MCF 10A (cell line): Measurements from ENCODE around the gene EHHADH. TPM values are rescaled to one million over a fixed set of nuclear protein-coding genes. Genes with fewer than 3 reads are reported as not detected.
"Not testable (repeated sequence)": the region's sequence is repeated elsewhere in the genome, so short reads cannot be mapped to it uniquely, and the experiment has no call there.

ENCODE experiments used
- Bru-seq: library from RNA; stranded (reverse); fragments of 400-500 nt; gene quantifications from one replicate; lab custom pipeline; 2021; lab: Mats Ljungman, UMichigan
- BruChase-seq, 2 experiments: library from RNA; stranded (reverse); fragments of 400-500 nt; gene quantifications; one replicate each; lab custom pipeline; 2021; lab: Mats Ljungman, UMichigan
- BruUV-seq: library from RNA; stranded (reverse); fragments of 400-500 nt; replicated peaks from 2 replicates; lab custom pipeline; 2021; lab: Mats Ljungman, UMichigan
- CTCF ChIA-PET: fragments of 300-600 bp; sonication (Branson Sonifier 250); formaldehyde crosslinking; extraction: SDS; loops from one replicate; lab custom pipeline; 2021; ENCODE audit warnings: antibody characterized with exemption, inconsistent platforms; lab: Yijun Ruan, JAX
- POLR2A ChIA-PET: fragments of 300-600, 350-650 bp; sonication (Branson Sonifier 250); formaldehyde crosslinking; extraction: SDS; loops from one replicate; lab custom pipeline; 2020; ENCODE audit warnings: antibody characterized with exemption, inconsistent platforms; lab: Yijun Ruan, JAX
- DNase-seq: peaks from one replicate; pipeline ENCODE4 v3.0.0-alpha.2; 2018; ENCODE audit not compliant: unreplicated experiment
- H3K27ac Mint-ChIP-seq: one replicate; pipeline ENCODE4 v1.8.0; 2022; ENCODE audit warnings: mild to moderate bottlenecking, low read depth, mixed read lengths; ENCODE audit not compliant: unreplicated experiment
- H3K27me3 Mint-ChIP-seq: one replicate; pipeline ENCODE4 v1.8.0; 2022; ENCODE audit warnings: mixed read lengths; ENCODE audit not compliant: insufficient read depth, unreplicated experiment
- H3K36me3 Mint-ChIP-seq: one replicate; pipeline ENCODE4 v1.8.0; 2022; ENCODE audit warnings: mild to moderate bottlenecking, moderate library complexity, mixed read lengths; ENCODE audit not compliant: insufficient read depth, unreplicated experiment
- H3K4me1 Mint-ChIP-seq: one replicate; pipeline ENCODE4 v1.8.0; 2022; ENCODE audit warnings: mixed read lengths; ENCODE audit not compliant: insufficient read depth, unreplicated experiment
- H3K4me3 Mint-ChIP-seq: one replicate; pipeline ENCODE4 v1.8.0; 2022; ENCODE audit warnings: mild to moderate bottlenecking, moderate library complexity, mixed read lengths; ENCODE audit not compliant: unreplicated experiment
- H3K9me3 Mint-ChIP-seq: one replicate; pipeline ENCODE4 v1.8.0; 2022; ENCODE audit warnings: mixed read lengths; ENCODE audit not compliant: unreplicated experiment
- intact Hi-C: fragments of 100-400 bp; cut with micrococcal nuclease; formaldehyde crosslinking; loops from 2 replicates; pipeline ENCODE4 v1.14.1; 2022
- long read RNA-seq: library from polyadenylated mRNA; stranded (forward); transcript quantifications from one replicate; pipeline ENCODE4 v2.0.0, GENCODE V29; 2022
- total RNA-seq: library from RNA; stranded (reverse); gene quantifications from 2 replicates; pipeline ENCODE4 v1.2.3, GENCODE V29; 2022
- TF ChIP-seq, protein P1 (sequence below): fragments of 200-600 bp; IDR thresholded peaks from one replicate; pipeline ENCODE4 v1.8.0; 2022; ENCODE audit warnings: antibody characterized with exemption, mild to moderate bottlenecking; ENCODE audit not compliant: unreplicated experiment

The EHHADH gene
- 3.2 and 4.0 TPM in 2 replicates for total RNA-seq
- percentile 45 among the genes with signal in this experiment for Bru-seq, nascent RNA
- BruChase-seq, experiment 1, labeled RNA remaining after a 6-hour chase: percentile 39 among the genes with signal in this experiment
- percentile 38 among the genes with signal in this experiment for BruChase-seq, experiment 2, labeled RNA remaining after a 2-hour chase
- long read RNA-seq, partial matches to known transcripts: 0 of 3 reads
- long read RNA-seq, other reads (novel, unspliced or antisense): 0 of 3 reads

DNA sequence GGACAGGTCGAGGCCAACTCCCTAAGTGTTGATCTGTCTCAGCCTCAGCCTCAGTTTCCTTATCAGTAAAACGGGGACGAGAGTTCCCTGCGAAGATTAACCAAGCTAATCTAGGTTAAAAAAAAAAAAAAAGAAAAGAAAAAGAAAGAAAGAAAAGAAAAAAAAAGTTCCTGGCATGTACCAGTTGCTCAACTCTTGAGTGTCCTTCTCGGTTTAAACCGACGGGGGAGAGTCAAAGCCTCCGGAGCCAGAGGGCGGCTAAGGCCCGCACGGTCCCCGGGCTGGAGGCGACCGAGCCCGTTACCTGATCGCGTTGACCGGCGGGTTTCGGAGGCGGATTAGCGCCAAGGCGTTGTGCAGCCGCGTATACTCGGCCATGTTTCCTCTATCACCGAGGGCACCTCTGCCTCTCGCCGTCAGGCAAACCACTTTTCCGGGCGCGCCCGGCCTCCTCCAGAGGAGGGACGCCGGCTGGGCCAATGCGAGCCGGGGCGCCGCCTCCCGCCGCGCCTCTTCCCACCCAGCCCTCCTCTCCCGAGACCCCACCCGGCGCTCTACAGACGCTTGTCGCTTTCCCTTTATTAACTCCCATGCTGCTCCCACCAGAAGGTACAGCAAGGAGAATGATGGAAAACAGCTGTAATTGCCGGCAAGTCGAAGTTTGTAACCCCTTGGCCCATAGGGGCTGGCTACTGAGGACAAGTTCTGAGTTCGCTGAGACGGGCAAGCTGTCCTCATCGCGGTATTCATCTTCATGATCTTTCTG, at the start of gene EHHADH:
Gene EHHADH (minus strand): TSS at position 405 of the 766 bp plus-strand sequence. CDS start 27 bp downstream, at position 378.
- ChIA-PET CTCF (interaction anchor here (0.6 to 0.7 kb wide), 4 partner anchors 9 to 573 kb away, joined by 3 to 5 read pairs (median 3); no protein-coding TSS in a partner anchor), POLR2A (interaction anchor here (0.5 to 1.4 kb wide), 3 partner anchors 11 to 17 kb away, joined by 3 to 4 read pairs (median 3); no protein-coding TSS in a partner anchor)
- H3K4me1 Mint-ChIP-seq: no peaks in the 10 kb centered on the region
- no peaks in the 10 kb centered on the region for H3K27me3 Mint-ChIP-seq
- peak; percentile 74 for DNase-seq
- H3K4me3 Mint-ChIP-seq: peak within 1 kb of the TSS; percentile 72
- no peaks in the 10 kb centered on the region for H3K36me3 Mint-ChIP-seq
- H3K9me3 Mint-ChIP-seq: no peaks in the 10 kb centered on the region
- no peak within 1 kb of the TSS for H3K27ac Mint-ChIP-seq
- TF ChIP-seq, protein P1, sequence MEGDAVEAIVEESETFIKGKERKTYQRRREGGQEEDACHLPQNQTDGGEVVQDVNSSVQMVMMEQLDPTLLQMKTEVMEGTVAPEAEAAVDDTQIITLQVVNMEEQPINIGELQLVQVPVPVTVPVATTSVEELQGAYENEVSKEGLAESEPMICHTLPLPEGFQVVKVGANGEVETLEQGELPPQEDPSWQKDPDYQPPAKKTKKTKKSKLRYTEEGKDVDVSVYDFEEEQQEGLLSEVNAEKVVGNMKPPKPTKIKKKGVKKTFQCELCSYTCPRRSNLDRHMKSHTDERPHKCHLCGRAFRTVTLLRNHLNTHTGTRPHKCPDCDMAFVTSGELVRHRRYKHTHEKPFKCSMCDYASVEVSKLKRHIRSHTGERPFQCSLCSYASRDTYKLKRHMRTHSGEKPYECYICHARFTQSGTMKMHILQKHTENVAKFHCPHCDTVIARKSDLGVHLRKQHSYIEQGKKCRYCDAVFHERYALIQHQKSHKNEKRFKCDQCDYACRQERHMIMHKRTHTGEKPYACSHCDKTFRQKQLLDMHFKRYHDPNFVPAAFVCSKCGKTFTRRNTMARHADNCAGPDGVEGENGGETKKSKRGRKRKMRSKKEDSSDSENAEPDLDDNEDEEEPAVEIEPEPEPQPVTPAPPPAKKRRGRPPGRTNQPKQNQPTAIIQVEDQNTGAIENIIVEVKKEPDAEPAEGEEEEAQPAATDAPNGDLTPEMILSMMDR: no peak
- TSS peak; percentile 73 for BruUV-seq
- intact Hi-C loops: no loop called here

DNA sequence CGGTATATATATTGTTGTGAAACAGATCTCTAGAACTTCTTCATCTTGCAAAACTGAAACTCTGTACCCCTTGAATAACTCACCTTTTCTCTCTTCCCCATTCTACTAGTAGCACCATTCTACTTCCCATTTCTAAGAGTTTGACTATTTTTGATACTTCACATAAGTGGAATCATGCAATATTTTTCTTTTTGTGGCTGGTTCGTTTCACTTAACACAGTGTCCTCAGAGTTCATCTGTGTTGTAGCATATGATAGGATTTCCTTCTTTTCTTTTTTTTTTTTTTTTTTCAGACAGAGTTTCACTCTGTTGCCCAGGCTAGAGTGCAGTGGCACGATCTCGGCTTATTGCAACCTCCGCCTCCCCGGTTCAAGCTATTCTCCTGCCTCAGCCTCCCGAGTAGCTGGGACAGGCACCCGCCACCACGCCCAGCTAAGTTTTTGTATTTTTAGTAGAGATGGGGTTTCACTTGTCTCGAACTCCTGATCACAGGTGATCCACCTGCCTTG, 46.1 kb upstream of the EHHADH start:
- DNase-seq, BruUV-seq: not testable (repeated sequence)

DNA sequence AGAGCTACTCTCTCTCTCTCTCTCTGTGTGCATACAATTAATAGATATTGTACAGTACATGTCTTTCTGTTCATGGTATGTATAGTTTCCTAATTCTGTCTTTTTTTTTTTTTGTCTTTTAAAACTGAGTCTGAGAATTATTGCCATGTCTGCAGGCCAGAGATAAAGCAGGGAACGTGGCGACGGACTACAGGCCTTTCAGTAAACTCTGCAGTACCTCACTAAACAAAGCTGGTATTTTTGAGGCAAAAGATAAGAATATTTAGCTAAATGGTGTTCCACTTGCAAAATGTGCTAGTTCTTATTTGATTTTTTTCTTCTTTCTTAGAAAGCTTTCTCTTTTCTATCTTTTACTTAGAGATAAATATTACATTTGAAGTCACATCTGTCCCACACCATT, 44.0 kb upstream of the EHHADH start:
- intact Hi-C loops: no loop called here
- POLR2A ChIA-PET: no interaction called here

More for the DNA sequence above, 46.1 kb upstream of the EHHADH start:
- H3K27ac Mint-ChIP-seq, H3K27me3 Mint-ChIP-seq, POLR2A ChIA-PET, intact Hi-C loops, H3K36me3 Mint-ChIP-seq, H3K9me3 Mint-ChIP-seq, H3K4me3 Mint-ChIP-seq: not testable (repeated sequence)
- CTCF ChIA-PET: interaction anchor here (0.6 to 1.0 kb wide), 2 partner anchors 19 to 72 kb away, joined by 3 to 4 read pairs; no protein-coding TSS in a partner anchor
- peaks cover 15% of the 10 kb centered on the region for H3K4me1 Mint-ChIP-seq

DNA sequence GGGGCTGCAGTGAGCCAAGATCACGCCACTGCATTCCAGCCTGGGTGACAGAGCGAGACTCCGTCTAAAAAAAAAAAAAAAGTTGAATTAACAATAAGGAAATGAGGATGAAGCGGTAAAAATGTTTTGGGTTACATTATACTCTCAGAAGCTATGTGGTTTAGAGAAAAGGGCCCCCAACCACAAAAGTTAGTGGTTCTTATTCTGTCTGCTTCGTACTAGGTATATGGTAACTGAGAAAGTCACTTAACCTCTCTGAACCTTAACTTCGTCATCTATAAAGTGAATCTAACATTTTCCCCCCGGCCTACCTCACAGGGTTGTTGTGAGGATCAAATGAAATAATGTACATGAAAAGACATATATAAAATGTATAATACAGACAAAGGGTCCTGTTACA, 38.4 kb upstream of the EHHADH start:
- Mint-ChIP-seq H3K36me3 (peaks cover 32% of the 10 kb centered on the region), H3K27me3 (no peaks in the 10 kb centered on the region), H3K4me3 (no peak overlapping the region), H3K9me3 (no peaks in the 10 kb centered on the region), H3K4me1 (no peaks in the 10 kb centered on the region), H3K27ac (no peak overlapping the region)
- TF ChIP-seq, protein P1: no peak
- ChIA-PET CTCF (interaction anchor here (0.6 to 4.7 kb wide), 4 partner anchors 16 to 283 kb away, joined by 3 to 23 read pairs (median 3); no protein-coding TSS in a partner anchor), POLR2A (no interaction called here)
- intact Hi-C loops: no loop called here
- no peak for DNase-seq
- TSS peak; percentile 49 for BruUV-seq

More for the DNA sequence above, 44.0 kb upstream of the EHHADH start:
- no peak overlapping the region for H3K27ac Mint-ChIP-seq
- no peaks in the 10 kb centered on the region for H3K27me3 Mint-ChIP-seq
- TF ChIP-seq, protein P1: no peak
- no peaks in the 10 kb centered on the region for H3K9me3 Mint-ChIP-seq
- BruUV-seq: no TSS peak
- no peak for DNase-seq
- peaks cover 10% of the 10 kb centered on the region for H3K4me1 Mint-ChIP-seq
- CTCF ChIA-PET: interaction anchor here (1.0 kb wide), 1 partner anchor 11 kb away, joined by 5 read pairs; no protein-coding TSS in a partner anchor
- peaks cover 10% of the 10 kb centered on the region for H3K36me3 Mint-ChIP-seq
- no peak overlapping the region for H3K4me3 Mint-ChIP-seq
